ENCODE measurements around the gene PSMB2. TPM values are rescaled to one million over a fixed set of nuclear protein-coding genes. Genes with fewer than 3 reads are reported as not detected.

The PSMB2 gene
- total and polyA plus RNA-seq, 5 donors from 2014 or later: 34.4 to 101 (median 71.0) TPM

- Mint-ChIP-seq H3K4me1 (peaks cover 0 to 3% (median 0%) of the 10 kb centered on the region in 4 donors), H3K27me3 (peaks cover 25% of the 10 kb centered on the region), H3K27ac (no peak overlapping the region), H3K4me3 (no peak overlapping the region), H3K36me3 (no peaks in the 10 kb centered on the region), H3K9me3 (peaks cover 0 to 2% (median 0%) of the 10 kb centered on the region in 7 donors)
- no peak overlapping the region for H3K4me3 ChIP-seq (ENCODE audit: low read depth, low read length)
- DNase-seq (no peak), ATAC-seq (ENCODE audit: low read depth in 2 of 2) (no peak)
- H3K27me3 ChIP-seq (ENCODE audit: control insufficient read depth, insufficient read depth, low read length): peaks cover 2% of the 10 kb centered on the region
- H3K4me1 ChIP-seq (ENCODE audit: control insufficient read depth, insufficient read depth, low read length, poor library complexity, severe bottlenecking): no peaks in the 10 kb centered on the region
- H3K27ac ChIP-seq (ENCODE audit: insufficient read depth, low read length, poor library complexity, severe bottlenecking): no peak overlapping the region
- no peaks in the 10 kb centered on the region for H3K9me3 ChIP-seq (ENCODE audit: control insufficient read depth in 2 of 2, low read length in 2 of 2)
- no peaks in the 10 kb centered on the region for H3K36me3 ChIP-seq (ENCODE audit: control insufficient read depth, insufficient read depth, low read length)
These were observed 30.8 kb upstream of the PSMB2 start for GRCh38 chr1:35672116-35672515.

GRCh38 chr1:35668506-35668905 is 27.2 kb upstream of the PSMB2 start:
- H3K9me3 ChIP-seq (ENCODE audit: control insufficient read depth in 2 of 2, low read length in 2 of 2): no peaks in the 10 kb centered on the region
- Mint-ChIP-seq H3K9me3 (peaks cover 0 to 2% (median 0%) of the 10 kb centered on the region in 7 donors), H3K4me3 (no peak overlapping the region), H3K27me3 (peaks cover 28% of the 10 kb centered on the region), H3K36me3 (no peaks in the 10 kb centered on the region), H3K4me1 (peaks cover 0 to under 1% (median 0%) of the 10 kb centered on the region in 4 donors), H3K27ac (no peak overlapping the region)
- H3K36me3 ChIP-seq (ENCODE audit: control insufficient read depth, insufficient read depth, low read length): no peaks in the 10 kb centered on the region
- H3K27me3 ChIP-seq (ENCODE audit: control insufficient read depth, insufficient read depth, low read length): peaks cover 6% of the 10 kb centered on the region
- ATAC-seq (ENCODE audit: low read depth in 2 of 2): no peak
- no peak for DNase-seq
- no peak overlapping the region for H3K27ac ChIP-seq (ENCODE audit: insufficient read depth, low read length, poor library complexity, severe bottlenecking)
- H3K4me3 ChIP-seq (ENCODE audit: low read depth, low read length): no peak overlapping the region
- H3K4me1 ChIP-seq (ENCODE audit: control insufficient read depth, insufficient read depth, low read length, poor library complexity, severe bottlenecking): no peaks in the 10 kb centered on the region

GRCh38 chr1:35666916-35667315 is 25.6 kb upstream of the PSMB2 start:
- Histone ChIP-seq H3K4me1 (ENCODE audit: control insufficient read depth, insufficient read depth, low read length, poor library complexity, severe bottlenecking) (no peaks in the 10 kb centered on the region), H3K27me3 (ENCODE audit: control insufficient read depth, insufficient read depth, low read length) (peaks cover 6% of the 10 kb centered on the region), H3K27ac (ENCODE audit: insufficient read depth, low read length, poor library complexity, severe bottlenecking) (no peak overlapping the region), H3K4me3 (ENCODE audit: low read depth, low read length) (no peak overlapping the region), H3K36me3 (ENCODE audit: control insufficient read depth, insufficient read depth, low read length) (no peaks in the 10 kb centered on the region), H3K9me3 (ENCODE audit: control insufficient read depth in 2 of 2, low read length in 2 of 2) (no peaks in the 10 kb centered on the region)
- peaks cover 0 to 4% (median 0%) of the 10 kb centered on the region in 7 donors for H3K9me3 Mint-ChIP-seq
- H3K36me3 Mint-ChIP-seq: no peaks in the 10 kb centered on the region
- H3K4me1 Mint-ChIP-seq: no peaks in the 10 kb centered on the region
- no peak overlapping the region for H3K27ac Mint-ChIP-seq
- H3K27me3 Mint-ChIP-seq: peaks cover 41% of the 10 kb centered on the region
- H3K4me3 Mint-ChIP-seq: no peak overlapping the region
- no peak for DNase-seq
- no peak for ATAC-seq (ENCODE audit: low read depth in 2 of 2)

- H3K4me1 Mint-ChIP-seq: no peaks in the 10 kb centered on the region
- no peak overlapping the region for H3K4me3 ChIP-seq (ENCODE audit: low read depth, low read length)
- no peak for DNase-seq
- H3K27ac ChIP-seq (ENCODE audit: insufficient read depth, low read length, poor library complexity, severe bottlenecking): no peak overlapping the region
- peaks cover 6% of the 10 kb centered on the region for H3K27me3 ChIP-seq (ENCODE audit: control insufficient read depth, insufficient read depth, low read length)
- no peaks in the 10 kb centered on the region for H3K36me3 ChIP-seq (ENCODE audit: control insufficient read depth, insufficient read depth, low read length)
- H3K9me3 Mint-ChIP-seq: peaks cover 0 to 3% (median 0%) of the 10 kb centered on the region in 7 donors
- no peak overlapping the region for H3K4me3 Mint-ChIP-seq
- peaks cover 41% of the 10 kb centered on the region for H3K27me3 Mint-ChIP-seq
- H3K4me1 ChIP-seq (ENCODE audit: control insufficient read depth, insufficient read depth, low read length, poor library complexity, severe bottlenecking): no peaks in the 10 kb centered on the region
- no peaks in the 10 kb centered on the region for H3K36me3 Mint-ChIP-seq
- no peaks in the 10 kb centered on the region for H3K9me3 ChIP-seq (ENCODE audit: control insufficient read depth in 2 of 2, low read length in 2 of 2)
- H3K27ac Mint-ChIP-seq: peak overlapping the region in 1 of 3 donors; percentile 15
- ATAC-seq (ENCODE audit: low read depth in 2 of 2): no peak
These were observed 24.9 kb upstream of the PSMB2 start for GRCh38 chr1:35666216-35666615.

GRCh38 chr1:35663434-35663833 is 22.1 kb upstream of the PSMB2 start:
- Mint-ChIP-seq H3K27ac (no peak overlapping the region), H3K4me3 (no peak overlapping the region), H3K9me3 (peaks cover 0 to 3% (median 0%) of the 10 kb centered on the region in 7 donors), H3K4me1 (no peaks in the 10 kb centered on the region), H3K36me3 (no peaks in the 10 kb centered on the region), H3K27me3 (peaks cover 30% of the 10 kb centered on the region)
- no peaks in the 10 kb centered on the region for H3K36me3 ChIP-seq (ENCODE audit: control insufficient read depth, insufficient read depth, low read length)
- ATAC-seq (ENCODE audit: low read depth in 2 of 2) (no peak), DNase-seq (no peak)
- H3K27ac ChIP-seq (ENCODE audit: insufficient read depth, low read length, poor library complexity, severe bottlenecking): no peak overlapping the region
- no peaks in the 10 kb centered on the region for H3K4me1 ChIP-seq (ENCODE audit: control insufficient read depth, insufficient read depth, low read length, poor library complexity, severe bottlenecking)
- peaks cover 6% of the 10 kb centered on the region for H3K27me3 ChIP-seq (ENCODE audit: control insufficient read depth, insufficient read depth, low read length)
- H3K9me3 ChIP-seq (ENCODE audit: control insufficient read depth in 2 of 2, low read length in 2 of 2): no peaks in the 10 kb centered on the region
- no peak overlapping the region for H3K4me3 ChIP-seq (ENCODE audit: low read depth, low read length)

- Histone ChIP-seq H3K4me3 (ENCODE audit: low read depth, low read length) (no peak overlapping the region), H3K9me3 (ENCODE audit: control insufficient read depth in 2 of 2, low read length in 2 of 2) (no peaks in the 10 kb centered on the region), H3K4me1 (ENCODE audit: control insufficient read depth, insufficient read depth, low read length, poor library complexity, severe bottlenecking) (no peaks in the 10 kb centered on the region), H3K27ac (ENCODE audit: insufficient read depth, low read length, poor library complexity, severe bottlenecking) (no peak overlapping the region), H3K27me3 (ENCODE audit: control insufficient read depth, insufficient read depth, low read length) (peaks cover 2% of the 10 kb centered on the region), H3K36me3 (ENCODE audit: control insufficient read depth, insufficient read depth, low read length) (no peaks in the 10 kb centered on the region)
- DNase-seq (no peak), ATAC-seq (ENCODE audit: low read depth in 2 of 2) (no peak)
- no peak overlapping the region for H3K27ac Mint-ChIP-seq
- H3K4me1 Mint-ChIP-seq: no peaks in the 10 kb centered on the region
- no peak overlapping the region for H3K4me3 Mint-ChIP-seq
- no peaks in the 10 kb centered on the region for H3K36me3 Mint-ChIP-seq
- H3K27me3 Mint-ChIP-seq: peaks cover 26% of the 10 kb centered on the region
- peaks cover 0 to 3% (median 0%) of the 10 kb centered on the region in 7 donors for H3K9me3 Mint-ChIP-seq
These were observed 20.1 kb upstream of the PSMB2 start for GRCh38 chr1:35661474-35661795.

- peaks cover 20% of the 10 kb centered on the region for H3K27me3 Mint-ChIP-seq
- H3K27ac Mint-ChIP-seq: no peak overlapping the region
- Histone ChIP-seq H3K9me3 (ENCODE audit: control insufficient read depth in 2 of 2, low read length in 2 of 2) (no peaks in the 10 kb centered on the region), H3K4me1 (ENCODE audit: control insufficient read depth, insufficient read depth, low read length, poor library complexity, severe bottlenecking) (no peaks in the 10 kb centered on the region), H3K4me3 (ENCODE audit: low read depth, low read length) (no peak overlapping the region), H3K36me3 (ENCODE audit: control insufficient read depth, insufficient read depth, low read length) (no peaks in the 10 kb centered on the region), H3K27me3 (ENCODE audit: control insufficient read depth, insufficient read depth, low read length) (peaks cover 2% of the 10 kb centered on the region), H3K27ac (ENCODE audit: insufficient read depth, low read length, poor library complexity, severe bottlenecking) (no peak overlapping the region)
- H3K4me1 Mint-ChIP-seq: no peaks in the 10 kb centered on the region
- no peak for ATAC-seq (ENCODE audit: low read depth in 2 of 2)
- no peak overlapping the region for H3K4me3 Mint-ChIP-seq
- no peaks in the 10 kb centered on the region for H3K36me3 Mint-ChIP-seq
- no peak for DNase-seq
- peaks cover 0 to 3% (median 0%) of the 10 kb centered on the region in 7 donors for H3K9me3 Mint-ChIP-seq
These were observed 19.5 kb upstream of the PSMB2 start for GRCh38 chr1:35660581-35661473.

- DNase-seq: no peak
- no peaks in the 10 kb centered on the region for H3K4me1 ChIP-seq (ENCODE audit: control insufficient read depth, insufficient read depth, low read length, poor library complexity, severe bottlenecking)
- no peak overlapping the region for H3K4me3 ChIP-seq (ENCODE audit: low read depth, low read length)
- H3K9me3 ChIP-seq (ENCODE audit: control insufficient read depth in 2 of 2, low read length in 2 of 2): no peaks in the 10 kb centered on the region
- H3K27ac Mint-ChIP-seq: no peak overlapping the region
- H3K4me3 Mint-ChIP-seq: no peak overlapping the region
- ATAC-seq (ENCODE audit: low read depth in 2 of 2): no peak
- peaks cover 18% of the 10 kb centered on the region for H3K27me3 Mint-ChIP-seq
- H3K36me3 Mint-ChIP-seq: no peaks in the 10 kb centered on the region
- H3K27ac ChIP-seq (ENCODE audit: insufficient read depth, low read length, poor library complexity, severe bottlenecking): no peak overlapping the region
- no peaks in the 10 kb centered on the region for H3K4me1 Mint-ChIP-seq
- H3K27me3 ChIP-seq (ENCODE audit: control insufficient read depth, insufficient read depth, low read length): peaks cover 6% of the 10 kb centered on the region
- peaks cover 0 to 3% (median 0%) of the 10 kb centered on the region in 7 donors for H3K9me3 Mint-ChIP-seq
- no peaks in the 10 kb centered on the region for H3K36me3 ChIP-seq (ENCODE audit: control insufficient read depth, insufficient read depth, low read length)
These were observed 18.3 kb upstream of the PSMB2 start for GRCh38 chr1:35659589-35659988.
